H4 (cell line): ENCODE data around the gene PMM2. TPM values are rescaled to one million over a fixed set of nuclear protein-coding genes. Genes with fewer than 3 reads are reported as not detected.
"Not testable (repeated sequence)": the region's sequence is repeated elsewhere in the genome, so short reads cannot be mapped to it uniquely, and the experiment has no call there.

Source experiments
- DNase-seq: peaks from one replicate; pipeline ENCODE4 v3.0.0-alpha.2; 2015; ENCODE audit warnings: low spot score
- total RNA-seq: library from RNA; depleted of rRNA; stranded (reverse); fragments of >200 nt; shearing (Covaris generic); gene quantifications from 2 replicates; pipeline ENCODE4 v1.2.3, GENCODE V29; 2014

The PMM2 gene
- total RNA-seq, 1 experiment from 2014 or later: 34.9 TPM

GRCh38 chr16:8818504-8819270 is 21.0 kb downstream of the PMM2 start:
- DNase-seq: no peak

GRCh38 chr16:8819411-8820034 is 21.9 kb downstream of the PMM2 start:
- no peak for DNase-seq

GRCh38 chr16:8822403-8822802 is 24.8 kb downstream of the PMM2 start:
- no peak for DNase-seq

- no peak for DNase-seq
Measured at GRCh38 chr16:8826278-8826879, 28.7 kb downstream of the PMM2 start.

GRCh38 chr16:8828541-8829165 is 31.0 kb downstream of the PMM2 start:
- no peak for DNase-seq

GRCh38 chr16:8831450-8831849 is 33.8 kb downstream of the PMM2 start:
- no peak for DNase-seq

GRCh38 chr16:8831871-8832716 is 34.5 kb downstream of the PMM2 start:
- no peak for DNase-seq

GRCh38 chr16:8832717-8833105 is 35.1 kb downstream of the PMM2 start:
- no peak for DNase-seq

- DNase-seq: not testable (repeated sequence)
Measured at GRCh38 chr16:8836797-8837196, 39.2 kb downstream of the PMM2 start.

- not testable (repeated sequence) for DNase-seq
Measured at GRCh38 chr16:8837594-8837993, 40.0 kb downstream of the PMM2 start.

GRCh38 chr16:8842016-8842415 is 44.4 kb downstream of the PMM2 start:
- DNase-seq: not testable (repeated sequence)

GRCh38 chr16:8843296-8843695 is 45.7 kb downstream of the PMM2 start:
- not testable (repeated sequence) for DNase-seq

- no peak for DNase-seq
Measured at GRCh38 chr16:8845699-8846298, 48.2 kb downstream of the PMM2 start.

GRCh38 chr16:8846401-8846932 is 48.8 kb downstream of the PMM2 start:
- no peak for DNase-seq

GRCh38 chr16:8847145-8847544 is 49.5 kb downstream of the PMM2 start:
- DNase-seq: no peak

GRCh38 chr16:8847623-8848022 is 50.0 kb downstream of the PMM2 start:
- DNase-seq: no peak

- peak; percentile 3 for DNase-seq
Measured at GRCh38 chr16:8848231-8848938, 50.7 kb downstream of the PMM2 start.

GRCh38 chr16:8848939-8849391 is 51.3 kb downstream of the PMM2 start:
- DNase-seq: no peak

GRCh38 chr16:8849411-8850011 is 51.9 kb downstream of the PMM2 start:
- peak; percentile 2 for DNase-seq
